Astrocyte of the cerebellum (primary cell): Measurements from ENCODE around the gene S100A16.
A peak's percentile ranks its signal among the peaks of the same experiment; 100 is the strongest.
"Not testable (repeated sequence)": the region's sequence is repeated elsewhere in the genome, so short reads cannot be mapped to it uniquely, and the experiment has no call there.

Source experiments
- DNase-seq: peaks from one replicate; pipeline ENCODE4 v3.0.0-alpha.2; 2011; ENCODE audit warnings: low read depth
- H3K4me3 ChIP-seq: 2 replicates; pipeline ENCODE4 v1.5.1; 2011; ENCODE audit warnings: mild to moderate bottlenecking, low read depth, low read length, moderate library complexity
- CTCF ChIP-seq: IDR thresholded peaks from 2 replicates; pipeline ENCODE4 v1.5.1; 2012; ENCODE audit warnings: low read length, low read depth, moderate library complexity, mild to moderate bottlenecking; ENCODE audit errors: missing control alignments
- in situ Hi-C: cut with HindIII; loops from 2 replicates; pipeline ENCODE4 v1.10.0; 2017; ENCODE audit warnings: low sequenced_read_pairs

Gene S100A16

GRCh38 chr1:153567621-153568366 lies 45.1 kb downstream of the S100A16 start:
- no peak for TF ChIP-seq CTCF
- H3K4me3 ChIP-seq = no peak overlapping the region
- in situ Hi-C loops = no loop called here
- DNase-seq = no peak

GRCh38 chr1:153566414-153567371 lies 46.2 kb downstream of the S100A16 start:
- DNase-seq = peak; percentile 91
- in situ Hi-C loops = no loop called here
- no peak overlapping the region for H3K4me3 ChIP-seq
- TF ChIP-seq CTCF = no peak

- DNase-seq = peak; percentile 87
- no peak for TF ChIP-seq CTCF
- in situ Hi-C loops = no loop called here
- no peak within 1 kb of the TSS for H3K4me3 ChIP-seq
Observed at GRCh38 chr1:153565529-153566374, 47.2 kb downstream of the S100A16 start, which contains the start of gene S100A2. TSS of gene S100A2 (minus strand) at chr1:153565844. CDS start at chr1:153563877, 1,967 bp downstream.

GRCh38 chr1:153563991-153564390 lies 48.9 kb downstream of the S100A16 start:
- no peak for TF ChIP-seq CTCF
- in situ Hi-C loops = no loop called here
- H3K4me3 ChIP-seq = no peak overlapping the region
- no peak for DNase-seq

- no peak for TF ChIP-seq CTCF
- DNase-seq = no peak
- in situ Hi-C loops = no loop called here
- H3K4me3 ChIP-seq = no peak overlapping the region
Observed at GRCh38 chr1:153563483-153563901, 49.4 kb downstream of the S100A16 start.

GRCh38 chr1:153562021-153562420 lies 50.9 kb downstream of the S100A16 start:
- H3K4me3 ChIP-seq, DNase-seq, in situ Hi-C loops: not testable (repeated sequence)
